H9 (cell line): ENCODE measurements around the gene C11orf16. TPM values are rescaled to one million over a fixed set of nuclear protein-coding genes. Genes with fewer than 3 reads are reported as not detected.

ENCODE experiments used
- DNase-seq: peaks from one replicate; pipeline ENCODE4 v3.0.0-alpha.2; 2017
- H2AFZ ChIP-seq: one replicate; pipeline ENCODE4 v1.6.1; 2013; ENCODE audit warnings: mild to moderate bottlenecking, low read length, control low read depth, moderate library complexity
- H2AK5ac ChIP-seq: 2 replicates; pipeline ENCODE4 v1.6.1; 2013; ENCODE audit warnings: low read length, control low read depth, mixed read lengths; ENCODE audit not compliant: insufficient read length
- H2BK120ac ChIP-seq: one replicate; pipeline ENCODE4 v1.6.1; 2013; ENCODE audit warnings: low read depth, mild to moderate bottlenecking, low read length, control low read depth, inconsistent platforms; ENCODE audit not compliant: poor library complexity, severe bottlenecking
- H2BK12ac ChIP-seq: 2 replicates; pipeline ENCODE4 v1.6.1; 2013; ENCODE audit warnings: low read length, control low read depth, mixed read lengths, low read depth; ENCODE audit not compliant: insufficient read length
- H2BK15ac ChIP-seq: 2 replicates; pipeline ENCODE4 v1.6.1; 2013; ENCODE audit warnings: low read depth, low read length, control low read depth
- H2BK20ac ChIP-seq: one replicate; pipeline ENCODE4 v1.6.1; 2013; ENCODE audit warnings: low read depth, mild to moderate bottlenecking, low read length, control low read depth, inconsistent platforms; ENCODE audit not compliant: poor library complexity, severe bottlenecking
- H2BK5ac ChIP-seq: 2 replicates; pipeline ENCODE4 v1.6.1; 2013; ENCODE audit warnings: low read length, control low read depth, mixed read lengths; ENCODE audit not compliant: insufficient read length
- H3K14ac ChIP-seq: 2 replicates; pipeline ENCODE4 v1.6.1; 2013; ENCODE audit warnings: low read length, control low read depth; ENCODE audit not compliant: insufficient read depth
- H3K18ac ChIP-seq: 2 replicates; pipeline ENCODE4 v1.6.1; 2013; ENCODE audit warnings: low read depth, mild to moderate bottlenecking, mixed read lengths, low read length, control low read depth; ENCODE audit not compliant: insufficient read length
- H3K23ac ChIP-seq: 2 replicates; pipeline ENCODE4 v1.6.1; 2013; ENCODE audit warnings: low read length, control low read depth, mixed read lengths, low read depth; ENCODE audit not compliant: insufficient read length
- H3K23me2 ChIP-seq: 2 replicates; pipeline ENCODE4 v1.6.1; 2013; ENCODE audit warnings: low read depth, mild to moderate bottlenecking, mixed read lengths, low read length, control low read depth; ENCODE audit not compliant: insufficient read length, poor library complexity, severe bottlenecking
- H3K27ac ChIP-seq: 2 replicates; pipeline ENCODE4 v1.5.1; 2013; ENCODE audit warnings: low read length, control low read depth, mixed read lengths, low read depth; ENCODE audit not compliant: insufficient read length
- H3K27me3 ChIP-seq: 2 replicates; pipeline ENCODE4 v1.6.1; 2013; ENCODE audit warnings: low read length, control low read depth, inconsistent platforms; ENCODE audit not compliant: insufficient read depth
- H3K4ac ChIP-seq: 2 replicates; pipeline ENCODE4 v1.6.1; 2013; ENCODE audit warnings: low read depth, mild to moderate bottlenecking, control low read depth, inconsistent platforms, low read length, moderate library complexity
- H3K4me1 ChIP-seq: 2 replicates; pipeline ENCODE4 v1.6.1; 2013; ENCODE audit warnings: low read length, control low read depth, inconsistent platforms; ENCODE audit not compliant: insufficient read depth
- H3K4me2 ChIP-seq: 2 replicates; pipeline ENCODE4 v1.6.1; 2013; ENCODE audit warnings: low read length, control low read depth, mixed read lengths; ENCODE audit not compliant: insufficient read length, insufficient read depth
- H3K56ac ChIP-seq: 2 replicates; pipeline ENCODE4 v1.6.1; 2013; ENCODE audit warnings: low read depth, mild to moderate bottlenecking, mixed read lengths, low read length, control low read depth; ENCODE audit not compliant: insufficient read length
- H3K79me1 ChIP-seq: 2 replicates; pipeline ENCODE4 v1.6.1; 2013; ENCODE audit warnings: low read depth, mild to moderate bottlenecking, moderate library complexity, low read length, control low read depth, inconsistent platforms; ENCODE audit not compliant: insufficient read depth, poor library complexity, severe bottlenecking
- H3K79me2 ChIP-seq: 2 replicates; pipeline ENCODE4 v1.6.1; 2013; ENCODE audit warnings: low read length, control low read depth, inconsistent platforms; ENCODE audit not compliant: insufficient read depth
- H3K9ac ChIP-seq: 2 replicates; pipeline ENCODE4 v1.6.1; 2013; ENCODE audit warnings: low read length, control low read depth, mixed read lengths; ENCODE audit not compliant: insufficient read length; ENCODE audit errors: extremely low read depth
- H3K9me3 ChIP-seq: one replicate; pipeline ENCODE4 v1.6.1; 2013; ENCODE audit warnings: low read depth, low read length, inconsistent platforms; ENCODE audit not compliant: control insufficient read depth
- H3T11ph ChIP-seq: one replicate; pipeline ENCODE4 v1.6.1; 2013; ENCODE audit warnings: mild to moderate bottlenecking, low read length, control low read depth, inconsistent platforms
- H4K20me1 ChIP-seq: one replicate; pipeline ENCODE4 v1.6.1; 2013; ENCODE audit not compliant: control insufficient read depth, insufficient read length, insufficient read depth
- H4K5ac ChIP-seq: 2 replicates; pipeline ENCODE4 v1.6.1; 2013; ENCODE audit warnings: low read depth, mild to moderate bottlenecking, mixed read lengths, low read length, control low read depth; ENCODE audit not compliant: insufficient read length
- H4K8ac ChIP-seq: replicated peaks from 2 replicates; pipeline ENCODE4 v1.6.1; 2013; ENCODE audit warnings: low read length, control low read depth, mixed read lengths, low read depth; ENCODE audit not compliant: insufficient read length
- H4K91ac ChIP-seq: 2 replicates; pipeline ENCODE4 v1.6.1; 2013; ENCODE audit warnings: low read depth, mild to moderate bottlenecking, moderate library complexity, mixed read lengths, low read length, control low read depth; ENCODE audit not compliant: insufficient read length
- H3K27ac Mint-ChIP-seq, 3 experiments: 2 replicates in 2 of 3; 3 replicates in 1 of 3; pipeline ENCODE4 v1.8.0; 2020 to 2021; ENCODE audit warnings: mixed read lengths in 3 of 3, mild to moderate bottlenecking in 1 of 3, moderate library complexity in 1 of 3
- H3K27me3 Mint-ChIP-seq: 2 replicates; pipeline ENCODE4 v1.8.0; 2021; ENCODE audit warnings: low read depth, mild to moderate bottlenecking, moderate library complexity, mixed read lengths
- H3K36me3 Mint-ChIP-seq, 3 experiments: 2 replicates in 2 of 3; 3 replicates in 1 of 3; pipeline ENCODE4 v1.8.0; 2020 to 2021; ENCODE audit warnings: low read depth in 3 of 3, mixed read lengths in 3 of 3; ENCODE audit not compliant: insufficient read depth in 1 of 3
- H3K4me1 Mint-ChIP-seq, 2 experiments: 2 replicates each; pipeline ENCODE4 v1.8.0; 2020; ENCODE audit warnings: mixed read lengths in 2 of 2
- H3K4me3 Mint-ChIP-seq, 2 experiments: 2 replicates in 1 of 2; 3 replicates in 1 of 2; pipeline ENCODE4 v1.8.0; 2020 to 2021; ENCODE audit warnings: mild to moderate bottlenecking in 2 of 2, mixed read lengths in 2 of 2, moderate library complexity in 1 of 2
- H3K9me3 Mint-ChIP-seq, 2 experiments: 2 replicates in 1 of 2; 3 replicates in 1 of 2; pipeline ENCODE4 v1.8.0; 2020; ENCODE audit warnings: mild to moderate bottlenecking in 2 of 2, mixed read lengths in 2 of 2, moderate library complexity in 1 of 2
- CTCF ChIP-seq: fragments of 200-600 bp; sonication (generic); conservative IDR thresholded peaks from 3 replicates; pipeline ENCODE4 v1.8.0; 2021; ENCODE audit warnings: antibody characterized with exemption, mild to moderate bottlenecking
- WGBS: extraction: QIAGEN DNeasy Blood & Tissue Kit; methylation state at CpG from one replicate; pipeline ENCODE4 v1.1.7; 2013; ENCODE audit warnings: missing lambda C conversion rate, low lambda C conversion rate, mixed read lengths; ENCODE audit not compliant: insufficient read length; ENCODE audit errors: extremely low coverage; 5-methylcytosine and 5-hydroxymethylcytosine counted together
- total RNA-seq: library from RNA; stranded (reverse); gene quantifications from 2 replicates; pipeline ENCODE4 v1.2.1, GENCODE V29; 2021

Gene C11orf16
- total RNA-seq, 1 experiment from 2014 or later = 0.15 TPM

- Mint-ChIP-seq H3K27me3 (no peaks in the 10 kb centered on the region; the same call in 1 of the 2 replicates), H3K9me3 (peaks cover 2 to 7% of the 10 kb centered on the region in 2 experiments; a peak in 1 of 5 replicates), H3K27ac (no peak overlapping the region), H3K4me1 (no peaks in the 10 kb centered on the region), H3K36me3 (peaks cover 0 to 8% (median 3%) of the 10 kb centered on the region in 3 experiments; a peak in 4 of 7 replicates), H3K4me3 (no peak overlapping the region)
- H3K4ac ChIP-seq = no peak overlapping the region
- H4K5ac ChIP-seq = no peak overlapping the region
- H3K9me3 ChIP-seq = no peaks in the 10 kb centered on the region
- H2BK5ac ChIP-seq = no peak overlapping the region
- no peak overlapping the region for H3K18ac ChIP-seq
- H3K79me1 ChIP-seq = no peaks in the 10 kb centered on the region
- no peak overlapping the region for H3K4me2 ChIP-seq
- no peak overlapping the region for H4K8ac ChIP-seq
- H3K27ac ChIP-seq = no peak overlapping the region
- H3K14ac ChIP-seq = no peak overlapping the region
- H2BK120ac ChIP-seq = no peak overlapping the region
- H3K23ac ChIP-seq = no peak overlapping the region
- no peak overlapping the region for H3T11ph ChIP-seq
- H2AFZ ChIP-seq = no peak overlapping the region
- no peaks in the 10 kb centered on the region for H3K4me1 ChIP-seq
- no peak overlapping the region for H3K9ac ChIP-seq
- no peak overlapping the region for H2BK12ac ChIP-seq
- H3K79me2 ChIP-seq = no peaks in the 10 kb centered on the region
- H4K20me1 ChIP-seq = no peaks in the 10 kb centered on the region
- no peaks in the 10 kb centered on the region for H3K27me3 ChIP-seq
- H3K56ac ChIP-seq = no peak overlapping the region
- no peaks in the 10 kb centered on the region for H3K23me2 ChIP-seq
- DNase-seq = no peak
- no peak overlapping the region for H4K91ac ChIP-seq
- no peak overlapping the region for H2AK5ac ChIP-seq
- WGBS = no CpG with 5 or more reads among the region's 3 CpGs
- no peak for TF ChIP-seq CTCF
- no peak overlapping the region for H2BK15ac ChIP-seq
- H2BK20ac ChIP-seq = no peak overlapping the region
Observed at GRCh38 chr11:8973121-8973520, 40.4 kb upstream of the C11orf16 start.
